Measurements from ENCODE around the gene LRIG1. TPM values are rescaled to one million over a fixed set of nuclear protein-coding genes. Genes with fewer than 3 reads are reported as not detected.

Gene LRIG1
- total RNA-seq, 1 experiment from 2014 or later = 5.3 TPM

- H3K4me3 ChIP-seq (ENCODE audit: low read depth in 2 of 2, low read length in 2 of 2) = no peak overlapping the region
- intact Hi-C loops (cut with micrococcal nuclease; ENCODE audit: unreplicated experiment) = no loop called here
- no peak for DNase-seq (ENCODE audit: low read depth, low spot score)
- ChIA-PET POLR2A (no interaction called here), CTCF (no interaction called here)
- ATAC-seq = no peak
- in situ Hi-C loops (cut with HindIII; ENCODE audit: low pct_unique_long_range_greater_than_20kb, low sequenced_read_pairs) = no loop called here
- TF ChIP-seq SIN3A (IDR thresholded peaks at IDR 0.05; ENCODE audit: borderline replicate concordance, insufficient read depth, low read depth, low read length) = no peak
- no peak for TF ChIP-seq CTCF (IDR thresholded peaks at IDR 0.05)
- TF ChIP-seq TCF7L2 (IDR thresholded peaks at IDR 0.05; ENCODE audit: low read depth, low read length) = no peak
- TF ChIP-seq REST (IDR thresholded peaks at IDR 0.05; ENCODE audit: insufficient read depth in 1 of 2, low read depth in 2 of 2, low read length in 1 of 2) = no peak
- TF ChIP-seq POLR2AphosphoS5 (IDR thresholded peaks at IDR 0.05; ENCODE audit: low read depth, low read length) = no peak
- no peaks in the 10 kb centered on the region; the same call in 1 of the 2 replicates for H3K36me3 ChIP-seq (ENCODE audit: control insufficient read depth, insufficient read depth, low read length)
- H3K27me3 ChIP-seq (ENCODE audit: control insufficient read depth, insufficient read depth, low read length) = no peaks in the 10 kb centered on the region; the same call in 1 of the 2 replicates
- BruUV-seq (replicated peaks) = no TSS peak
- no peak overlapping the region for H3K27ac ChIP-seq (ENCODE audit: low read length)
- H3K4me1 ChIP-seq (ENCODE audit: control insufficient read depth, insufficient read depth, low read length) = peaks cover 1% of the 10 kb centered on the region; the same call in 1 of the 2 replicates
- H3K9me3 ChIP-seq (ENCODE audit: control insufficient read depth, insufficient read depth, low read depth, low read length) = no peaks in the 10 kb centered on the region
Measured at GRCh38 chr3:66496746-66497145, 4.1 kb downstream of the LRIG1 start.

DNA sequence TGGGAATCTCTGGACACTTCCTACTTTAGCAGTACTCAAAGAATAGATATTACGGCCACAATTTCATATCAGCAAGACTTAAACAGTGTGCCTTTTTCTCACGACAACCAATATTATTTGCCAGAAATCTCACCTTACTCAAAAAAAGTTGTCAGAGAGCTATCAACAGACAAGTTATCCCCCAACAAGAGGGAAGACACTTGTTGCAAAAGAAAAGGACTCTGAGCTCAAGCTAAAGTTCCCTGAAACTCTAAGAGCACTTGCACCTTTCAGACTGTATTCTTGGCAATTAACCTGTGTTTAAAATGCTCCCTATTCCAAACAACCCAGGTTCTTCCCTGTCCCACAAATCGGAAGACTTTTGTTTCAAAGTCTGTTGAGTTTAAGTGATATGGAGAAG, 4.5 kb downstream of the LRIG1 start:
- no peak overlapping the region for H3K27ac ChIP-seq (ENCODE audit: low read length)
- BruUV-seq (replicated peaks) = no TSS peak
- ChIA-PET CTCF (no interaction called here), POLR2A (no interaction called here)
- H3K9me3 ChIP-seq (ENCODE audit: control insufficient read depth, insufficient read depth, low read depth, low read length) = no peaks in the 10 kb centered on the region
- in situ Hi-C loops (cut with HindIII; ENCODE audit: low pct_unique_long_range_greater_than_20kb, low sequenced_read_pairs) (no loop called here), intact Hi-C loops (cut with micrococcal nuclease; ENCODE audit: unreplicated experiment) (no loop called here)
- DNase-seq (ENCODE audit: low read depth, low spot score) = no peak
- H3K36me3 ChIP-seq (ENCODE audit: control insufficient read depth, insufficient read depth, low read length) = no peaks in the 10 kb centered on the region; the same call in 1 of the 2 replicates
- TF ChIP-seq TCF7L2 (IDR thresholded peaks at IDR 0.05; ENCODE audit: low read depth, low read length) (no peak), POLR2AphosphoS5 (IDR thresholded peaks at IDR 0.05; ENCODE audit: low read depth, low read length) (no peak), REST (IDR thresholded peaks at IDR 0.05; ENCODE audit: insufficient read depth in 1 of 2, low read depth in 2 of 2, low read length in 1 of 2) (no peak), CTCF (IDR thresholded peaks at IDR 0.05) (no peak), SIN3A (IDR thresholded peaks at IDR 0.05; ENCODE audit: borderline replicate concordance, insufficient read depth, low read depth, low read length) (no peak)
- H3K27me3 ChIP-seq (ENCODE audit: control insufficient read depth, insufficient read depth, low read length) = no peaks in the 10 kb centered on the region; the same call in 1 of the 2 replicates
- H3K4me3 ChIP-seq (ENCODE audit: low read depth in 2 of 2, low read length in 2 of 2) = no peak overlapping the region
- H3K4me1 ChIP-seq (ENCODE audit: control insufficient read depth, insufficient read depth, low read length) = no peaks in the 10 kb centered on the region; the same call in 1 of the 2 replicates
- no peak for ATAC-seq

Measured in Panc1 (cell line).